HepG2 (cell line): ENCODE measurements around the gene HELZ. TPM values are rescaled to one million over a fixed set of nuclear protein-coding genes. Genes with fewer than 3 reads are reported as not detected.

Experiments
- ATAC-seq: fragments of 200-7000 bp; cut with Tn5 transposase; 3 replicates; pipeline ENCODE4 v1.9.1; 2020; ENCODE audit warnings: mild to moderate bottlenecking, moderate library complexity
- BruUV-seq: library from RNA; stranded (reverse); fragments of 400-500 nt; replicated peaks from 2 replicates; lab custom pipeline; 2021; lab: Mats Ljungman, UMichigan
- CTCF ChIA-PET: fragments of 300-600 bp; formaldehyde crosslinking; extraction: SDS; loops from one replicate; lab custom pipeline; 2021; ENCODE audit warnings: low total read pairs, inconsistent platforms, low intra/inter-chr PET ratio; lab: Yijun Ruan, JAX
- POLR2A ChIA-PET: fragments of 350-600 bp; sonication (Branson Sonifier 250); formaldehyde crosslinking; loops from one replicate; lab custom pipeline; 2020; ENCODE audit warnings: antibody characterized with exemption, inconsistent platforms; lab: Yijun Ruan, JAX
- DNase-seq: peaks from one replicate; pipeline ENCODE4 v3.0.0-alpha.2; 2015; ENCODE audit warnings: low spot score
- FAIRE-seq: peaks from 3 replicates; lab custom pipeline; 2011; peaks lifted over from hg19 to GRCh38; lab: Jason Lieb, UNC
- H2AFZ ChIP-seq: one replicate; pipeline ENCODE4 v1.6.1; 2011; ENCODE audit warnings: low read length, inconsistent platforms
- H3K27ac ChIP-seq: fragments of 300-600 bp; 3 replicates; pipeline ENCODE4 v1.8.0; 2011; ENCODE audit warnings: mixed run types, mild to moderate bottlenecking, mixed read lengths, low read length, inconsistent platforms; ENCODE audit not compliant: insufficient read depth; ENCODE audit errors: extremely low read length
- H3K27me3 ChIP-seq, 2 experiments: fragments of 200-600 bp in 1 of 2; 2 replicates in 1 of 2; 3 replicates in 1 of 2; pipeline versions ENCODE4 v1.6.0 to v1.8.0; 2011; ENCODE audit warnings: low read length in 2 of 2, mild to moderate bottlenecking in 2 of 2, moderate library complexity in 2 of 2, inconsistent platforms in 1 of 2; ENCODE audit not compliant: insufficient read depth in 2 of 2, control insufficient read depth in 1 of 2
- H3K36me3 ChIP-seq, 2 experiments: fragments of 200-600 bp in 1 of 2; replicated peaks in 1 of 2; 2 replicates in 1 of 2; 3 replicates in 1 of 2; pipeline versions ENCODE4 v1.5.1 to v1.8.0; 2011; ENCODE audit warnings: low read length in 2 of 2, inconsistent platforms in 1 of 2; ENCODE audit not compliant: insufficient read depth in 2 of 2, control insufficient read depth in 1 of 2
- H3K4me1 ChIP-seq: 2 replicates; pipeline ENCODE4 v1.5.1; 2012; ENCODE audit warnings: low read length, inconsistent platforms; ENCODE audit not compliant: insufficient read depth
- H3K4me2 ChIP-seq: 2 replicates; pipeline ENCODE4 v1.6.0; 2011; ENCODE audit warnings: low read depth, low read length, inconsistent platforms
- H3K4me3 ChIP-seq, 3 experiments: fragments of 200-600 bp in 1 of 3; sonication (generic), shearing (Covaris generic) in 1 of 3; replicated peaks in 1 of 3; 2 replicates each; pipeline ENCODE4 v1.5.1; 2011 to 2016; ENCODE audit warnings: low read length in 3 of 3, inconsistent platforms in 2 of 3, low read depth in 2 of 3, mild to moderate bottlenecking in 2 of 3, control low read depth in 1 of 3, mixed read lengths in 1 of 3; ENCODE audit not compliant: insufficient read depth in 1 of 3
- H3K79me2 ChIP-seq: one replicate; pipeline ENCODE4 v1.6.1; 2011; ENCODE audit warnings: low read length, inconsistent platforms; ENCODE audit not compliant: insufficient read depth
- H3K9ac ChIP-seq: 2 replicates; pipeline ENCODE4 v1.6.0; 2011; ENCODE audit warnings: mild to moderate bottlenecking, low read depth, low read length, inconsistent platforms; ENCODE audit not compliant: insufficient read depth
- H3K9me3 ChIP-seq: 2 replicates; pipeline ENCODE4 v1.5.1; 2012; ENCODE audit warnings: mild to moderate bottlenecking, low read length
- H4K20me1 ChIP-seq: 2 replicates; pipeline ENCODE4 v1.6.0; 2011; ENCODE audit warnings: inconsistent platforms, mild to moderate bottlenecking, low read length, moderate library complexity; ENCODE audit not compliant: insufficient read depth
- ESRRA ChIP-seq: sonication (generic); formaldehyde crosslinking; IDR thresholded peaks from 2 replicates; pipeline ENCODE4 v1.5.1; 2020; ENCODE audit warnings: mild to moderate bottlenecking, low read depth, missing genetic modification reagents
- HBP1 ChIP-seq: IDR thresholded peaks from 2 replicates; pipeline ENCODE4 v1.6.1; 2016; ENCODE audit warnings: low read depth, control low read depth
- MAFF ChIP-seq: IDR thresholded peaks from 2 replicates; pipeline ENCODE4 v1.6.1; 2011; ENCODE audit warnings: low read depth, low read length, improper control_type of control experiment
- MAFK ChIP-seq, 2 experiments: IDR thresholded peaks in 1 of 2; conservative IDR thresholded peaks in 1 of 2; 2 replicates each; pipeline ENCODE4 v1.6.1; 2011; ENCODE audit warnings: improper control_type of control experiment in 2 of 2, low read length in 2 of 2
- TBP ChIP-seq: sonication (generic); formaldehyde crosslinking; IDR thresholded peaks from 2 replicates; pipeline ENCODE4 v1.5.0; 2020; ENCODE audit warnings: missing genetic modification reagents
- ZNF121 ChIP-seq: sonication (generic); formaldehyde crosslinking; IDR thresholded peaks from 2 replicates; pipeline ENCODE4 v1.5.0; 2020; ENCODE audit warnings: mild to moderate bottlenecking, missing genetic modification reagents
- ZNF780A ChIP-seq: sonication (generic); formaldehyde crosslinking; IDR thresholded peaks from 2 replicates; pipeline ENCODE4 v1.8.0; 2022; ENCODE audit warnings: mild to moderate bottlenecking, missing genetic modification reagents, moderate library complexity
- WGBS: methylation state at CpG from one replicate; pipeline ENCODE4 v1.1.6; 2017; ENCODE audit warnings: low lambda C conversion rate; 5-methylcytosine and 5-hydroxymethylcytosine counted together
- in situ Hi-C: cut with HindIII; loops from 2 replicates; pipeline ENCODE4 v1.10.0; 2017; ENCODE audit warnings: low pct_unique_long_range_greater_than_20kb; ENCODE audit not compliant: extremely low pct_ligation_motif_present
- intact Hi-C: fragments of 100-400 bp; cut with micrococcal nuclease; formaldehyde crosslinking; loops from one replicate; pipeline ENCODE4 v1.10.0; 2022; ENCODE audit not compliant: unreplicated experiment
- polyA plus RNA-seq, 8 experiments: library from polyadenylated mRNA; depleted of rRNA in 3 of 8; stranded (reverse) in 7 of 8; unstranded in 1 of 8; fragments of >200 nt; fragmentation: Illumina TruSeq in 4 of 8; extraction: Trizol in 4 of 8; gene quantifications; 2 replicates each; pipeline versions ENCODE4 v1.2.1 to v1.2.3, GENCODE V29; 2011 to 2016; ENCODE audit warnings: low read depth in 4 of 8, missing spikeins in 1 of 8, mixed read lengths in 1 of 8; ENCODE audit not compliant: insufficient read depth in 1 of 8
- total RNA-seq, 5 experiments: library from RNA; depleted of rRNA; stranded (reverse); fragments of >200 nt; fragmentation: Illumina TruSeq; extraction: Trizol; gene quantifications; 2 replicates each; pipeline ENCODE4 v1.2.3, GENCODE V29; 2016; ENCODE audit warnings: low read depth in 1 of 5

The HELZ gene
- total and polyA plus RNA-seq, 2 of the 13 experiments (the other 11 are each of a cell fraction or from before 2014, with no cell fraction given), result 35.3 to 52.4 TPM

- H4K20me1 ChIP-seq, result no peaks in the 10 kb centered on the region; the same call in 1 of the 2 replicates
- H3K4me1 ChIP-seq, result no peaks in the 10 kb centered on the region
- DNase-seq (no peak), ATAC-seq (no peak), FAIRE-seq (no peak)
- no peak overlapping the region for H3K4me3 ChIP-seq
- no peak overlapping the region for H3K27ac ChIP-seq
- intact Hi-C loops (no loop called here), in situ Hi-C loops (no loop called here)
- no peak overlapping the region for H2AFZ ChIP-seq
- H3K4me2 ChIP-seq, result no peak overlapping the region
- CTCF ChIA-PET, result no interaction called here
- peaks cover 15 to 49% of the 10 kb centered on the region in 2 experiments for H3K36me3 ChIP-seq
- POLR2A ChIA-PET, result no interaction called here
- no TSS peak for BruUV-seq
- no peaks in the 10 kb centered on the region for H3K79me2 ChIP-seq
- H3K9ac ChIP-seq, result no peak overlapping the region
- TF ChIP-seq ZNF780A (CRISPR knock-in tag), result no peak
- peak; percentile 77 for TF ChIP-seq MAFF
- TF ChIP-seq TBP (CRISPR knock-in tag), result no peak
- no peak for TF ChIP-seq ESRRA
- TF ChIP-seq MAFK (conservative IDR thresholded peaks at IDR 0.05 in 1 of 2, IDR thresholded peaks at IDR 0.05 in 1 of 2; ENCODE audit: low read length in 2 of 2), result peak; percentile 75 to 89
- no peaks in the 10 kb centered on the region for H3K27me3 ChIP-seq
- no peaks in the 10 kb centered on the region for H3K9me3 ChIP-seq
These were observed 67.3 kb downstream of the HELZ start for GRCh38 chr17:67177732-67178131.

- BruUV-seq, result no TSS peak
- in situ Hi-C loops (no loop called here), intact Hi-C loops (no loop called here)
- Histone ChIP-seq H3K36me3 (peaks cover 18 to 63% of the 10 kb centered on the region in 2 experiments), H3K27ac (no peak overlapping the region), H3K27me3 (no peaks in the 10 kb centered on the region), H3K4me2 (no peak overlapping the region), H3K4me3 (no peak overlapping the region), H3K79me2 (no peaks in the 10 kb centered on the region), H4K20me1 (no peaks in the 10 kb centered on the region; the same call in 1 of the 2 replicates), H3K9ac (no peak overlapping the region), H3K4me1 (no peaks in the 10 kb centered on the region), H2AFZ (no peak overlapping the region), H3K9me3 (no peaks in the 10 kb centered on the region)
- ChIA-PET POLR2A (no interaction called here), CTCF (no interaction called here)
- DNase-seq (no peak), FAIRE-seq (no peak), ATAC-seq (no peak)
- WGBS, result 96% methylated on average over 5 of the region's 5 CpGs
- TF ChIP-seq HBP1 (CRISPR knock-in tag) (no peak), ZNF121 (CRISPR knock-in tag) (peak; percentile 83)
These were observed 70.8 kb downstream of the HELZ start for GRCh38 chr17:67174190-67174589.
